ENCODE data around the gene SOWAHD.

DNA sequence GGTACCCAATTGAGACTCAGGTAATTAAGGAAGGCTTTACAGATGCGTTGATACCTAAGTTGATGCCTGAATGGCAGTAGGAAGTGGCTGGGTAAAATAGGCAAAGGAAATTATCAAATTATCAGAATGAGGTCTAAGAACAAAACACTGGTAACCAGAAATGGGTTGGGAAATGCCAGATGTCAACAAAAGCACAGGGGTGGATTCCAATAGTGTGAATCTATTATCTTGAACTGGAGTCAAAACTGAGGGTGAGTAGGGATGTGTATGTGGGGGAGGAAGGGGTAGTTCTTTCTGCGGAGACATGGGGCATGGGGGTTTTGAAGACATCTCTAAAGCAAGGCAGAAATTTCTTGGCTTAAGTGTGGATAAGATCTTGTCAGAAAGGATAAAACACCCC lies 49.5 kb upstream of the SOWAHD start:
- TF ChIP-seq, protein P1, sequence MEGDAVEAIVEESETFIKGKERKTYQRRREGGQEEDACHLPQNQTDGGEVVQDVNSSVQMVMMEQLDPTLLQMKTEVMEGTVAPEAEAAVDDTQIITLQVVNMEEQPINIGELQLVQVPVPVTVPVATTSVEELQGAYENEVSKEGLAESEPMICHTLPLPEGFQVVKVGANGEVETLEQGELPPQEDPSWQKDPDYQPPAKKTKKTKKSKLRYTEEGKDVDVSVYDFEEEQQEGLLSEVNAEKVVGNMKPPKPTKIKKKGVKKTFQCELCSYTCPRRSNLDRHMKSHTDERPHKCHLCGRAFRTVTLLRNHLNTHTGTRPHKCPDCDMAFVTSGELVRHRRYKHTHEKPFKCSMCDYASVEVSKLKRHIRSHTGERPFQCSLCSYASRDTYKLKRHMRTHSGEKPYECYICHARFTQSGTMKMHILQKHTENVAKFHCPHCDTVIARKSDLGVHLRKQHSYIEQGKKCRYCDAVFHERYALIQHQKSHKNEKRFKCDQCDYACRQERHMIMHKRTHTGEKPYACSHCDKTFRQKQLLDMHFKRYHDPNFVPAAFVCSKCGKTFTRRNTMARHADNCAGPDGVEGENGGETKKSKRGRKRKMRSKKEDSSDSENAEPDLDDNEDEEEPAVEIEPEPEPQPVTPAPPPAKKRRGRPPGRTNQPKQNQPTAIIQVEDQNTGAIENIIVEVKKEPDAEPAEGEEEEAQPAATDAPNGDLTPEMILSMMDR (IDR thresholded peaks at IDR 0.05) = no peak
- no peak for TF ChIP-seq EP300 (IDR thresholded peaks at IDR 0.05)

Measured in gastroesophageal sphincter (tissue), 3 donors.